ENCODE measurements around the gene ESYT3.
"Not testable (repeated sequence)": the region's sequence is repeated elsewhere in the genome, so short reads cannot be mapped to it uniquely, and the experiment has no call there.

Gene ESYT3

DNA sequence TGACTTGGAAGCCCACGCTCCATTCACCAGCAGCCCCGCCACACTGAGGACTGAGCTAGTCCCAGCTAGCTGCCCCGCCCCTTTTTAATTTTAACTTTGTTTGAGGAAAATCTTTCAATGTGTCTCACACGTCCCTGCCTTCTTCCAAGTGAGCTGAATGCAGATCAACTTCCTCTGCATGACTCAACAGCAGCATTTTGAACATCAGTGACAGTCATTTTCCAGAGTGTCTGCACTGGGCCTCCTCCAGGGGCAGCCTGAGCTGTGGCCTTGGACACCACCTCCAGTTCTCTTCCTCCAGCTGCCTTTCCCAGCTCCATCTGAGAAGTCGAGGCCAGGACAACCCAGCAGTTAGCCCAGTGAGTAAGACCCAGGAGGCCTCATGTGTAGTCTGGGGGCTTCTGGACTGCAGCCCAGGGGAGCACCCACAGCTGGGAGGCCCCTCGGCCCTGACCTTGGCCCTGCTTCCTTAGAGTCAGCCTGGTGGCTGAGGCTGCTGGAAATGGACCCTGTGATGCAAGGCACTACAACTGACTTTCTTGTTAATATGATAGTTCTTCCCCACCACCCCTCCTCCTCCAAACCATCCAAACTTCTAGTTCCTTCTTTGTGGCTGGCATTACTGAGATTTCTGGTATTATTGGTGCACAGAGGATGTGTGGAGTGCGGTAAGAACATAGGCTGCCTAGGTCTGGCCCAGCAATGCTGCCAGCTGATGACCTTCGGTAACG lies 21.4 kb upstream of the ESYT3 start:
- no peak for DNase-seq (ENCODE audit: low read depth)

DNA sequence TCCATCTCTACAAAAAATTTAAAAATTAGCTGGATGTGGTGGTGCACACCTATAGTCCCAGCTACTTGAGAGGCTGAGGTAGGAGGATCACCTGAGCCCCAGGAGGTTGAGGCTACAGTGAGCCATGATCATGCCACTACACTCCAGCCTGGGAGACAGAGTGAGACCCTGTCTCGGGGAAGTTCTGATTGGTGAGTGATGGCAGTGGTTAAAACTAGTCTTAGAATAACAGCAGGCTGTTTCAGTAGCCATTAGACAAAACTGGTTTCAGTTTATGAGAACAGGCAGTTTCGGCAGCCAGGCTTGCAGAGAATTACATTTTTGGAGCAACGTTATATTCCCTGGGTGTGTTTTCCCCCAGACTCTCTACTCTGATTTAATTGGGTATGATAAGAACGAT lies 18.2 kb upstream of the ESYT3 start:
- not testable (repeated sequence) for DNase-seq (ENCODE audit: low read depth)

DNA sequence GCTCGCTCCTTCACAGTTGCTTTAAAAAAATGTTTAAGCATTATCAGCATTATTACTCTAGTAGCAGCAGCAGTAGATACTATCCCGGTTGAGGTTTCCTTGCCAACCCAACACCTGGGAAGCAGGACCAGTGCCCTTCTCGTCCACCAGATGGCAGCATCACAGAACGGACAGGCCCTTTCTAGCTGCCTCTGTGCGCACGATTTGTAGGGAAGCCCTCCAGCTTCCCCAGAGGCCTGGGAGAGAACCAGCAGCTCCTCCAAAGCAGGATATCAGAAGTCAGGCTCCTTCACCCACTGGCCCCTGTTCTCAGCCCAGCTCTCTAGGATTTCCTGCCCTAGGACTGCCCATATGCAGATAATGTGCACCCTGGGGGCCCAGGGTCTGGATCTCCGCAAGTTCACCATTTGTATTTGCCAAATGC lies 16.8 kb upstream of the ESYT3 start:
- peak; percentile 30 for DNase-seq (ENCODE audit: low read depth)

GRCh38 chr3:138418601-138419206 lies 15.7 kb upstream of the ESYT3 start:
- no peak for DNase-seq (ENCODE audit: low read depth)

GRCh38 chr3:138423316-138423715 lies 11.1 kb upstream of the ESYT3 start:
- no peak for DNase-seq (ENCODE audit: low read depth)

- no peak for DNase-seq (ENCODE audit: low read depth)
Observed at GRCh38 chr3:138424323-138424722, 10.1 kb upstream of the ESYT3 start.

- no peak for DNase-seq (ENCODE audit: low read depth)
Observed at GRCh38 chr3:138426211-138426610, 8.2 kb upstream of the ESYT3 start.

- DNase-seq (ENCODE audit: low read depth): not testable (repeated sequence)
Observed at GRCh38 chr3:138426754-138427153, 7.7 kb upstream of the ESYT3 start.

DNA sequence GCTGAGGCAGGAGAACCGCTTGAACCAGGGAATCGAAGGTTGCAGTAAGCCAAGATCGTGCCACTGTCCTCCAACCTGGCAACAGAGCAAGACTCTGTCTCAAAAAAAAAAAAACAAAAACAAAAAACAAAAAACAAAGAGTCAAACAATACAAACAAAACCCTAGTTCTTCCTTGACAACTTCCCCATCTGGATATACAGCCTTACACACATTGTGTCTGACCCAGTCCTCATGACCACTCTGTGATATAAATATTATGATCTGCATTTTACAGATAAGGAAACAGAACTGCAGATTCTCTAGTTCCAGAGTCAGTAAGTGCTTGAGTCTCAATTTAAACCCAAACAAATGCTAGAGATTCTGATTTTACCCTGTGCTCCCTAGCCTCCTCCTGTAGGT lies 4.8 kb upstream of the ESYT3 start:
- DNase-seq (ENCODE audit: low read depth): no peak

DNA sequence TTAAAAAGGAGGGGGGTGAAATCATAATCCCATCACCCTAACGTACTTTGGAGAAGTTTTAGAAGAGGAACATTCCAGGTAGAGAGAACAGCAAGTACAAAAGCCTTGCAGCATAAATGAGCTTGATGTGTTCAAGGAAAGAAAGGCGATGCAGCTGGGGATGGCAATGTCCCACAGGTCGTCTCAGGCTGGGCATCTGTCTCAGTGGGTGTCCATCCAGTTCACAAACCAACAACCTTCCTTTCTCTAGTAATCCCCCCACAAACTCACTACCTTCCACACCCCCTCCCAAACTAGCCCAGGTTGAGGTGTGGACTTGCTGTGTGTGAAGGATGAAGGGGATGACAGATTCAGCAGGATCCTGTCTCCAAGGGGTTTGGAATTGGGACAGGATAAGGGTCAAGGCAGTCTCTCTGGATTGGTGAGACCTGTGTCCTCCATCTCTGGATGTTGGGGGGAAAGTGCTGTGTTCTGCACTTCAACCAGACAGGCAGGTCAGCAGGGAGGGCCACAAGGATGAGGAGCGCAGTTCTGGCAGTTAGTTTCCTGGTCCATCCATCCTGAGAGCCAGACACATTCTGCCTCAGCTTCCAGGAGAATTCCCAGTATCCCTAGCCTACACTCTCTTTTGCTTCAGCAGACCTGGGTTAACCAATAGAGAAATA lies 1.7 kb upstream of the ESYT3 start:
- no peak for DNase-seq (ENCODE audit: low read depth)

GRCh38 chr3:138433892-138434275 lies 532 bp upstream of the ESYT3 start:
- no peak for DNase-seq (ENCODE audit: low read depth)

DNA sequence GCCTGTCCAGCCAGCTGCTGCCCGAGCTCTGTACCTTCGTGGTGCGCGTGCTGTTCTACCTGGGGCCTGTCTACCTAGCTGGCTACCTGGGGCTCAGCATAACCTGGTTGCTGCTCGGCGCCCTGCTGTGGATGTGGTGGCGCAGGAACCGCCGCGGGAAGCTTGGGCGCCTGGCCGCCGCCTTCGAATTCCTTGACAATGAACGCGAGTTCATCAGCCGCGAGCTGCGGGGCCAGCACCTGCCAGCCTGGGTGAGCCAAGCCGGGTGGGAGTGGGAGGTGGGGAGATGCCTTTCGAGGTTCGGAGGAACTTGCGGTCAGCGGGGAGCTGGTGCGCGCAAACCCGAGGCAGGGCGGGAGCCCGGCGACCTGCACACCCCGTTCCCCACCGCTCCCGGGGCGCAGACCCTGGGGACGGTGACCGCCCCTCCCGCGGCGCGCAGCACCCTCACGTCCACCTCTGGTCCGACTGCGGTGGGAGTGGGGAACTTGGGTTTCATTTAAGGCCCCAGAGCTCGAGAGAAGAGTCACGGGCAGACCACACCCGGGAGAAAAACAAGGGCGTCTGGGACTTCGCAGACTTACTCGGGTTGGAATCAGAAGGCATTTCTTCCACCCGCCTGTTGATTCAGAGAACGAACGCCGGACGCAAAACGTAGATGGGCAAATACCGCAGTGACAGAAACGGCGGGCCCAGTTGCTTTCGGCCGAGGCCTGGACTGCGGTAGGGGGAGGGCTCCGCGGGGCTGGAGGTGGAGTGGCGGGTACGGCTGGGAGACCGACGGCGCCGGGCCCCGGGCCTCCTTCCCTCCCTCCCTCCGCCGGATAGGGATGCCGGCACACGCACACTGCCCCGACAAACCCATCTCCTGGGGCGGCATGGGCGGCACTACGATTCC lies 708 bp downstream of the ESYT3 start:
- DNase-seq (ENCODE audit: low read depth): no peak

DNA sequence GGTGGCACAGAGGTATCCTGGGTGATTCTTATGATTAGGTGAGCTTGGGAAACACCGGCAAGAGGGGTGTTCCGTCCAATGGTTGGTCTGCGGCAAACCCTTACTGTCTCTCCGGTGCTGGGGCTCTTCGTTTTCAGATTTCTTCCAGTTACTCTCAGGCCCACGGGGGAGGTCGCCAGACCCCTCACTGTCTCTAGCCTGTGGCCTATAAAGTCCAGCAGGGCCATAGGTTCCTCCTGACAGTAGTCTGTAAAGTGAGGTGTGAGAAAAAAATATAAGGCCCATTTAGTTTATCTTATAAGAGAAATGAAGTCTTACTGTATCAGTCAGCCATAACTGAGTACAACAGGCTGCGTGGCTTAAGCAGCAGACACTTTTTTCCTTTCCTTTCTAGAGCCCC lies 1.4 kb downstream of the ESYT3 start:
- no peak for DNase-seq (ENCODE audit: low read depth)

GRCh38 chr3:138437281-138437680 lies 2.9 kb downstream of the ESYT3 start:
- no peak for DNase-seq (ENCODE audit: low read depth)

GRCh38 chr3:138438896-138439295 lies 4.5 kb downstream of the ESYT3 start:
- DNase-seq (ENCODE audit: low read depth): no peak

- DNase-seq (ENCODE audit: low read depth): no peak
Observed at GRCh38 chr3:138439646-138440045, 5.2 kb downstream of the ESYT3 start.

GRCh38 chr3:138440121-138440521 lies 5.7 kb downstream of the ESYT3 start:
- DNase-seq (ENCODE audit: low read depth): no peak

- no peak for DNase-seq (ENCODE audit: low read depth)
Observed at GRCh38 chr3:138440596-138440995, 6.2 kb downstream of the ESYT3 start.

GRCh38 chr3:138441256-138441655 lies 6.8 kb downstream of the ESYT3 start:
- no peak for DNase-seq (ENCODE audit: low read depth)

- no peak for DNase-seq (ENCODE audit: low read depth)
Observed at GRCh38 chr3:138441742-138442141, 7.3 kb downstream of the ESYT3 start.

GRCh38 chr3:138442433-138442832 lies 8.0 kb downstream of the ESYT3 start:
- no peak for DNase-seq (ENCODE audit: low read depth)

GRCh38 chr3:138443091-138443490 lies 8.7 kb downstream of the ESYT3 start:
- DNase-seq (ENCODE audit: low read depth): no peak

All from activated T-helper 9 cell treated with anti-CD3 and anti-CD28 coated beads, Interleukin-2, amount 50 U/mL, for 16 hours (primary cell).